ENCODE data around the gene RASA3. TPM values are rescaled to one million over a fixed set of nuclear protein-coding genes. Genes with fewer than 3 reads are reported as not detected.

RASA3 gene
- total RNA-seq, 5 donors from 2014 or later (not counting 1 experiment from before 2014, with no cell fraction given) = 223 to 267 (median 238) TPM

GRCh38 chr13:114097893-114098688 is 34.3 kb downstream of the RASA3 start:
- DNase-seq (no peak), ATAC-seq (replicated peaks in 1 of 4) (no peak)
- peaks cover 78 to 87% (median 80%) of the 10 kb centered on the region in 3 donors for H3K4me1 Mint-ChIP-seq
- H3K27me3 Mint-ChIP-seq = no peaks in the 10 kb centered on the region
- H3K36me3 Mint-ChIP-seq = peaks cover 41% of the 10 kb centered on the region
- peaks cover 8 to 12% (median 12%) of the 10 kb centered on the region in 3 donors for H3K9me3 Mint-ChIP-seq
- CTCF ChIA-PET = no interaction called here
- Histone ChIP-seq H3K9me3 (peaks cover 3% of the 10 kb centered on the region), H3K36me3 (ENCODE audit: control insufficient read depth in 2 of 2, extremely low read depth in 1 of 2, insufficient read depth in 1 of 2, low read length in 1 of 2) (peaks cover 14 to 53% of the 10 kb centered on the region in 2 donors), H3K4me1 (ENCODE audit: control insufficient read depth in 1 of 2, extremely low read depth in 1 of 2, insufficient read depth in 2 of 2, low read length in 2 of 2) (peaks cover 0 to 78% of the 10 kb centered on the region in 2 experiments), H3K27me3 (replicated peaks in 1 of 2; ENCODE audit: control insufficient read depth in 2 of 2, extremely low read depth in 1 of 2, insufficient read depth in 2 of 2, low read length in 1 of 2) (no peaks in the 10 kb centered on the region), H3K4me3 (ENCODE audit: control insufficient read depth in 1 of 2, extremely low read depth in 1 of 2, low read length in 1 of 2) (no peak overlapping the region), H3K27ac (ENCODE audit: low read length) (no peak overlapping the region)
- POLR2A ChIA-PET = no interaction called here
- 93% methylated on average over 25 of the region's 27 CpGs for WGBS (ENCODE audit: insufficient coverage)
- H3K27ac Mint-ChIP-seq = peak overlapping the region; percentile 74 to 76
- peak overlapping the region in 2 of 3 donors; percentile 17 to 76 for H3K4me3 Mint-ChIP-seq

DNA sequence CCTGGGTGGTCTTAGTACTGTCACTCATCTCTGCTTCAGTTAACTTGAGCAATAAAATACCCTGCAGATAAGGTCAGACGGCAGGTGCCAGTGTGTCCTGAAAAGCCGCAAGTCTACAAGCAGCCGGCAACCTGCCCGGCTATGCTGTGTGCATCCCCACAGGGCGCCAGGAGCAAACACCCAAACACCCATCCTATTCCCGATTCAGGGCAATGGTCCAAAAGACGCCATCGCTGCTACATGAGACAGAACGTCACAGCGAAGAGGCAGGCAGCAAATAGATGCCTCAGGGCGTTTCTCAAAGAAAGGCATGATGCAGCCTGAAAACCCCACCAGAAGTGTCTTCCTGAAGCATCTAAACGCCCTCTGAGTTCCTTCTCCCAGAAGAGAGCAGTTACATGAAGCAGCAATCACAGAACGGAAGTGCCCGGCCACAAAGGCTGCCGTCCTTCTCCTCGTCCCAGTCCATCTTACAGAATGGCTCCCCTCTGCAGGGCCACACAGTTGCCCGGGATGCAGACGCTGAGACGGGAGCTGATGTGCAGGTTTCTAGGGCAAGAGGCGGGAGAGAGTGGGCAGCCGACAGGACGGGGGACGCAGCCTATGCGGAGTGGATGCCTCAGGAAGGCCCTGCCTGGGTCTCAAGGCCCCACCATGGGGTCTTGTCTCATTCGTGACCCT is 35.1 kb downstream of the RASA3 start:
- peaks cover 9 to 17% (median 16%) of the 10 kb centered on the region in 3 donors for H3K9me3 Mint-ChIP-seq
- peaks cover 46% of the 10 kb centered on the region for H3K36me3 Mint-ChIP-seq
- Histone ChIP-seq H3K4me1 (ENCODE audit: control insufficient read depth in 1 of 2, extremely low read depth in 1 of 2, insufficient read depth in 2 of 2, low read length in 2 of 2) (peaks cover 0 to 70% of the 10 kb centered on the region in 2 experiments), H3K27me3 (replicated peaks in 1 of 2; ENCODE audit: control insufficient read depth in 2 of 2, extremely low read depth in 1 of 2, insufficient read depth in 2 of 2, low read length in 1 of 2) (no peaks in the 10 kb centered on the region), H3K27ac (ENCODE audit: low read length) (no peak overlapping the region), H3K36me3 (ENCODE audit: control insufficient read depth in 2 of 2, extremely low read depth in 1 of 2, insufficient read depth in 1 of 2, low read length in 1 of 2) (peaks cover 9 to 48% of the 10 kb centered on the region in 2 donors), H3K9me3 (peaks cover 3% of the 10 kb centered on the region), H3K4me3 (ENCODE audit: control insufficient read depth in 1 of 2, extremely low read depth in 1 of 2, low read length in 1 of 2) (no peak overlapping the region)
- ChIA-PET CTCF (no interaction called here), POLR2A (no interaction called here)
- H3K4me3 Mint-ChIP-seq = peak overlapping the region in 2 of 3 donors; percentile 17 to 76
- no peaks in the 10 kb centered on the region for H3K27me3 Mint-ChIP-seq
- WGBS (ENCODE audit: insufficient coverage) = 91% methylated on average over 24 of the region's 25 CpGs
- no peak for ATAC-seq (replicated peaks in 1 of 4)
- no peak for DNase-seq
- peaks cover 75 to 87% (median 84%) of the 10 kb centered on the region in 3 donors for H3K4me1 Mint-ChIP-seq
- H3K27ac Mint-ChIP-seq = peak overlapping the region; percentile 66 to 76

GRCh38 chr13:114096811-114097211 is 35.6 kb downstream of the RASA3 start:
- Mint-ChIP-seq H3K9me3 (peaks cover 14 to 23% (median 21%) of the 10 kb centered on the region in 3 donors), H3K27me3 (no peaks in the 10 kb centered on the region), H3K27ac (peak overlapping the region; percentile 66 to 76), H3K36me3 (peaks cover 51% of the 10 kb centered on the region), H3K4me1 (peaks cover 73 to 87% (median 84%) of the 10 kb centered on the region in 3 donors), H3K4me3 (peak overlapping the region in 1 of 3 donors; percentile 76)
- Histone ChIP-seq H3K4me3 (ENCODE audit: control insufficient read depth in 1 of 2, extremely low read depth in 1 of 2, low read length in 1 of 2) (no peak overlapping the region), H3K27me3 (replicated peaks in 1 of 2; ENCODE audit: control insufficient read depth in 2 of 2, extremely low read depth in 1 of 2, insufficient read depth in 2 of 2, low read length in 1 of 2) (no peaks in the 10 kb centered on the region), H3K27ac (ENCODE audit: low read length) (no peak overlapping the region), H3K36me3 (ENCODE audit: control insufficient read depth in 2 of 2, extremely low read depth in 1 of 2, insufficient read depth in 1 of 2, low read length in 1 of 2) (peaks cover 9 to 46% of the 10 kb centered on the region in 2 donors), H3K9me3 (peaks cover 3% of the 10 kb centered on the region), H3K4me1 (ENCODE audit: control insufficient read depth in 1 of 2, extremely low read depth in 1 of 2, insufficient read depth in 2 of 2, low read length in 2 of 2) (peaks cover 0 to 65% of the 10 kb centered on the region in 2 experiments)
- DNase-seq (peak in 1 of 35 experiments; percentile 21), ATAC-seq (replicated peaks in 1 of 4) (no peak)
- ChIA-PET POLR2A (no interaction called here), CTCF (no interaction called here)
- 93% methylated on average over 18 of the region's 18 CpGs for WGBS (ENCODE audit: insufficient coverage)

DNA sequence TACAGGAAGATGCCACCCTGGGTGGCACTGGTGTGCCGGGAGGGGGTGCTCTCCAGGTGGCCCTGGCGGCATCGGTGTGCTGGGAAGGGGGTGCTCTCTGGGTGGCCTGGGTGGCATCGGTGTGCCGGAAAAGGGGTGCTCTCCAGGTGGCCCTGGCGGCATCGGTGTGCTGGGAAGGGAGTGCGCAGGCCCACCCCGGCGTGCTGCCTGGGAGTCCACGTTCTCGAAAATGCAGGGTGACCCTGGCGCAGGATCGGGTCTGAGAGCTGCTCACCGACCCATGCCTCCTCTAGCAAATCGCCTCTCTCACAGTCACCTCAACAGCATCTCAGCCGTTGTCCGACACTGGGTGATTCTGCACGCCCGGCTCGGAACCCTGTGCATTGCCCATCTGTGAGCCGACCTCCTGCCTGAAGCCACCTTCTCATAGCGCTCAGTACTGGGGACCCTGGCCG is 36.4 kb downstream of the RASA3 start:
- ATAC-seq (replicated peaks in 1 of 4) = no peak
- no peaks in the 10 kb centered on the region for H3K27me3 Mint-ChIP-seq
- Histone ChIP-seq H3K36me3 (ENCODE audit: control insufficient read depth in 2 of 2, extremely low read depth in 1 of 2, insufficient read depth in 1 of 2, low read length in 1 of 2) (peaks cover 5 to 38% of the 10 kb centered on the region in 2 donors), H3K4me3 (ENCODE audit: control insufficient read depth in 1 of 2, extremely low read depth in 1 of 2, low read length in 1 of 2) (no peak overlapping the region), H3K4me1 (ENCODE audit: control insufficient read depth in 1 of 2, extremely low read depth in 1 of 2, insufficient read depth in 2 of 2, low read length in 2 of 2) (peaks cover 0 to 58% of the 10 kb centered on the region in 2 experiments), H3K27ac (ENCODE audit: low read length) (no peak overlapping the region), H3K27me3 (replicated peaks in 1 of 2; ENCODE audit: control insufficient read depth in 2 of 2, extremely low read depth in 1 of 2, insufficient read depth in 2 of 2, low read length in 1 of 2) (no peaks in the 10 kb centered on the region), H3K9me3 (peaks cover 7% of the 10 kb centered on the region)
- no peak for DNase-seq
- peaks cover 16 to 28% (median 26%) of the 10 kb centered on the region in 3 donors for H3K9me3 Mint-ChIP-seq
- H3K27ac Mint-ChIP-seq = peak overlapping the region; percentile 64 to 76
- CTCF ChIA-PET = no interaction called here
- H3K36me3 Mint-ChIP-seq = peaks cover 56% of the 10 kb centered on the region
- WGBS (ENCODE audit: insufficient coverage) = 97% methylated on average over 22 of the region's 24 CpGs
- H3K4me1 Mint-ChIP-seq = peaks cover 74 to 88% (median 87%) of the 10 kb centered on the region in 3 donors
- POLR2A ChIA-PET = interaction anchor here (0.7 kb wide), 2 partner anchors 14 to 100 kb away, joined by 3 read pairs; no protein-coding TSS in a partner anchor
- peak overlapping the region in 1 of 3 donors; percentile 76 for H3K4me3 Mint-ChIP-seq

DNA sequence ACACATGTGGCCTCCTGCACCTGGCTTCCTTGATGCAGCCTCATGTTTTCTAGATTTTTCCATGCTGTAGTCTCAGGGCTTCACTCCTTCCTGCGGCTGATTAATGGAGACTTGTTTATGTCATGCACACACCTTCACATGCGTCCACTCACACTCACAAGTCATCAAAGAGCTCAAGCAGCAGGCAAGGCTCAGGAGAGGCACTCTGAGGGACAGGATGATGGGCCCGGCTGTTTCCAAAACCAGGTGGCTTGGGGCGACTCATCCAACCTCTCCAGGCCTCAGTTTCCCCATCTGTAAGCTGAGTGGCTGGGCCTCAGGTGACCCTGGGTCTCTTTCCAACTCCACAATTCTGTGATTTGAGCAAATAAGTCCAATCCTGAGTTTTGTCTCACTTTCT is 36.9 kb downstream of the RASA3 start:
- H3K4me1 ChIP-seq (ENCODE audit: control insufficient read depth in 1 of 2, extremely low read depth in 1 of 2, insufficient read depth in 2 of 2, low read length in 2 of 2) = peaks cover 0 to 56% of the 10 kb centered on the region in 2 experiments
- ATAC-seq (replicated peaks in 1 of 4) (no peak), DNase-seq (no peak)
- peaks cover 7% of the 10 kb centered on the region for H3K9me3 ChIP-seq
- H3K4me3 ChIP-seq (ENCODE audit: control insufficient read depth in 1 of 2, extremely low read depth in 1 of 2, low read length in 1 of 2) = no peak overlapping the region
- no peaks in the 10 kb centered on the region for H3K27me3 ChIP-seq (replicated peaks in 1 of 2; ENCODE audit: control insufficient read depth in 2 of 2, extremely low read depth in 1 of 2, insufficient read depth in 2 of 2, low read length in 1 of 2)
- peak overlapping the region; percentile 22 to 29 for H3K27ac Mint-ChIP-seq
- H3K27me3 Mint-ChIP-seq = no peaks in the 10 kb centered on the region
- CTCF ChIA-PET = no interaction called here
- peaks cover 16 to 28% (median 26%) of the 10 kb centered on the region in 3 donors for H3K9me3 Mint-ChIP-seq
- H3K27ac ChIP-seq (ENCODE audit: low read length) = peak overlapping the region; percentile 17
- H3K36me3 Mint-ChIP-seq = peaks cover 58% of the 10 kb centered on the region
- 86% methylated on average over 3 of the region's 4 CpGs for WGBS (ENCODE audit: insufficient coverage)
- peaks cover 5 to 33% of the 10 kb centered on the region in 2 donors for H3K36me3 ChIP-seq (ENCODE audit: control insufficient read depth in 2 of 2, extremely low read depth in 1 of 2, insufficient read depth in 1 of 2, low read length in 1 of 2)
- peaks cover 74 to 88% (median 88%) of the 10 kb centered on the region in 3 donors for H3K4me1 Mint-ChIP-seq
- H3K4me3 Mint-ChIP-seq = peak overlapping the region in 1 of 3 donors; percentile 76
- POLR2A ChIA-PET = interaction anchor here (0.7 kb wide), 2 partner anchors 15 to 100 kb away, joined by 3 read pairs; no protein-coding TSS in a partner anchor

DNA sequence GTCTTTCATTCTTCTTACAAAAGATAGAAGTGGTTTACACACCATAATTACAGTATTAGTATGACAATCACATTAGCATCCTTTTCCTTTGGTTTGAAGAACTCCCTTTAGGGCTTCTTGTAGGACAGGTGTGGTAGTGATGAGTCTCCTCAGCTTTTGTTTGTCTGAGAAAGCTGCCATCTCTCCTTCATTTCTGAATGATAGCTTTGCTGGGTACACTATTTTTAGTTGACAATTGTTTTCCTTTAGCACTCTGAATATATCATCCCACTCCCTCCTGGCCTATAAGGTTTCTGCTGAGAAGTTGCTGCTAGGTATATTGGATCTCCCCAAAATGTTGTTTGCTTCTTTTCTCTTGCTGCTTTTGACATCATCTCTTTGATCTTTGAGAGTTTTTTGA is 39.3 kb downstream of the RASA3 start:
- Histone ChIP-seq H3K36me3 (ENCODE audit: control insufficient read depth in 2 of 2, extremely low read depth in 1 of 2, insufficient read depth in 1 of 2, low read length in 1 of 2) (peaks cover 5 to 34% of the 10 kb centered on the region in 2 donors), H3K27me3 (replicated peaks in 1 of 2; ENCODE audit: control insufficient read depth in 2 of 2, extremely low read depth in 1 of 2, insufficient read depth in 2 of 2, low read length in 1 of 2) (no peaks in the 10 kb centered on the region), H3K4me1 (ENCODE audit: control insufficient read depth in 1 of 2, extremely low read depth in 1 of 2, insufficient read depth in 2 of 2, low read length in 2 of 2) (peaks cover 0 to 59% of the 10 kb centered on the region in 2 experiments), H3K27ac (ENCODE audit: low read length) (no peak overlapping the region), H3K9me3 (peaks cover 7% of the 10 kb centered on the region), H3K4me3 (ENCODE audit: control insufficient read depth in 1 of 2, extremely low read depth in 1 of 2, low read length in 1 of 2) (no peak overlapping the region)
- H3K27me3 Mint-ChIP-seq = no peaks in the 10 kb centered on the region
- POLR2A ChIA-PET = interaction anchor here in 1 of 2 donors (0.6 to 0.9 kb wide), 2 partner anchors 27 to 97 kb away, joined by 3 to 4 read pairs; no protein-coding TSS in a partner anchor
- DNase-seq = no peak
- no peak for ATAC-seq (replicated peaks in 1 of 4)
- peak overlapping the region in 1 of 3 donors; percentile 10 for H3K4me3 Mint-ChIP-seq
- peaks cover 16 to 28% (median 26%) of the 10 kb centered on the region in 3 donors for H3K9me3 Mint-ChIP-seq
- H3K4me1 Mint-ChIP-seq = peaks cover 82 to 97% (median 87%) of the 10 kb centered on the region in 3 donors
- H3K36me3 Mint-ChIP-seq = peaks cover 59% of the 10 kb centered on the region
- CTCF ChIA-PET = no interaction called here
- peak overlapping the region; percentile 65 to 77 for H3K27ac Mint-ChIP-seq
